Testis (tissue), 3 donors: ENCODE data around the gene CDC14A. TPM values are rescaled to one million over a fixed set of nuclear protein-coding genes. Genes with fewer than 3 reads are reported as not detected.

Source experiments
- DNase-seq: peaks from one replicate; pipeline ENCODE4 v3.0.0-alpha.2; 2019
- H3K27ac ChIP-seq, 2 donors: fragments of 200-600 bp; sonication (generic); one replicate each; pipeline ENCODE4 v1.5.1; 2019
- H3K27me3 ChIP-seq: fragments of 200-600 bp; sonication (generic); one replicate; pipeline ENCODE4 v1.5.1; 2019
- H3K36me3 ChIP-seq: fragments of 200-600 bp; sonication (generic); one replicate; pipeline ENCODE4 v1.5.1; 2017; ENCODE audit warnings: low read depth; ENCODE audit errors: missing control alignments
- H3K4me1 ChIP-seq: fragments of 200-600 bp; sonication (generic); one replicate; pipeline ENCODE4 v1.5.1; 2019
- H3K4me3 ChIP-seq, 2 donors: fragments of 200-600 bp; sonication (generic); one replicate each; pipeline ENCODE4 v1.5.1; 2017 to 2019
- H3K9me3 ChIP-seq: fragments of 200-600 bp; sonication (generic); one replicate; pipeline ENCODE4 v1.5.1; 2017
- POLR2A ChIP-seq: fragments of 450-650 bp; IDR thresholded peaks from one replicate; pipeline ENCODE4 v1.6.1; 2017; ENCODE audit warnings: antibody characterized with exemption, mild to moderate bottlenecking, moderate library complexity
- WGBS, 2 donors: methylation state at CpG; one replicate each; pipeline ENCODE4 v1.1.5; 2018; 5-methylcytosine and 5-hydroxymethylcytosine counted together
- intact Hi-C: fragments of 100-400 bp; cut with DNase I; formaldehyde crosslinking; loops from one replicate; pipeline ENCODE4 v1.15.1; 2023; ENCODE audit warnings: low total_unique reads
- polyA plus RNA-seq: library from polyadenylated mRNA; stranded (reverse); fragments of 350-450 nt; fragmentation: Illumina TruSeq; extraction: RNeasy Lipid Tissue Mini Kit (QIAGEN cat#74804); gene quantifications from one replicate; pipeline ENCODE4 v1.2.3, GENCODE V29; 2014; ENCODE audit warnings: low read depth, low replicate concordance; ENCODE audit not compliant: insufficient read depth
- total RNA-seq, 2 donors: library from RNA; depleted of rRNA; stranded (reverse); fragments of >200 nt; gene quantifications; one replicate each; pipeline ENCODE4 v1.2.3, GENCODE V29; 2016
- TF ChIP-seq, protein P1 (sequence below), 3 experiments: fragments of 450-650 bp in 2 of 3; fragments of 200-600 bp in 1 of 3; sonication (generic) in 1 of 3; IDR thresholded peaks; one replicate each; pipeline ENCODE4 v1.5.1; 2016 to 2019; ENCODE audit warnings: antibody characterized with exemption in 3 of 3, mild to moderate bottlenecking in 2 of 3, moderate library complexity in 1 of 3

Gene CDC14A
- total and polyA plus RNA-seq, 3 donors from 2014 or later, result 28.3 to 55.9 (median 40.6) TPM

DNA sequence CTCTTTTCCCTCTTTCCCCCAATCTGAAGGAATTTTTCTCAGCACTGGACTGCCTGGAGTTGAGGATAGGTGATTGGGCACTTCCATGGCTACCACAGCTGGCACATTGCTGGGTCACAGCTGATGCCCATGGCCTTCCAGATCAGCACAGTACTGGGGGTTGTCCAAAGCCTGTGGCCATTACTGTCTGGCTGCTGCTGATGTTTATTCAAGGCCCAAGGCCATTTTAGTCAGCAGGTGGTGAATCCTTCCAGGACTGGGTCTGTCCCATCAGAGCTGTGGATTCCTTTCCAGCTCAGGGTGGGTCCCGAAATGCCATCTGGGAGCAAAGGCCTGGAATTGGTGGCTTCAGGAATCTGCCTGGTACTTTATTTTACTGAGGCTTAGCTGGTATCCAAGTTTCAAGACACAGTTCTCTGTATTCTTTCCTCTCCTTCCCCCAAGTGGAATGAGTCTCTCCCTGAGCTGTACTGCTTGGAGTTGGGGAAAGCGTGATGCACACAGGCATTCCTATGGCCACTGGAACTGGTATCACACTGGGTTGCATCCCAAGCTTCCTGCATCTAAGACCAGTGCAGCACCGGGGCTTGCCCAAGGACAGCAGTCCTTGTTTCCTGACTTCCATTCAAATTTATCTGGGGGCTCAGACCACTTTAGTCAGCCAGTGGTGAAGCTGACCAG lies 204.8 kb downstream of the CDC14A start:
- 95 to 100% methylated on average over 2 to 3 of the region's 3 CpGs for WGBS, 2 donors
- H3K4me3 ChIP-seq, result no peak overlapping the region
- H3K9me3 ChIP-seq, result no peaks in the 10 kb centered on the region
- no peaks in the 10 kb centered on the region for H3K4me1 ChIP-seq
- DNase-seq, result no peak
- no peaks in the 10 kb centered on the region for H3K27me3 ChIP-seq
- intact Hi-C loops, result no loop called here
- no peak overlapping the region for H3K27ac ChIP-seq
- H3K36me3 ChIP-seq, result no peaks in the 10 kb centered on the region
- TF ChIP-seq, protein P1, sequence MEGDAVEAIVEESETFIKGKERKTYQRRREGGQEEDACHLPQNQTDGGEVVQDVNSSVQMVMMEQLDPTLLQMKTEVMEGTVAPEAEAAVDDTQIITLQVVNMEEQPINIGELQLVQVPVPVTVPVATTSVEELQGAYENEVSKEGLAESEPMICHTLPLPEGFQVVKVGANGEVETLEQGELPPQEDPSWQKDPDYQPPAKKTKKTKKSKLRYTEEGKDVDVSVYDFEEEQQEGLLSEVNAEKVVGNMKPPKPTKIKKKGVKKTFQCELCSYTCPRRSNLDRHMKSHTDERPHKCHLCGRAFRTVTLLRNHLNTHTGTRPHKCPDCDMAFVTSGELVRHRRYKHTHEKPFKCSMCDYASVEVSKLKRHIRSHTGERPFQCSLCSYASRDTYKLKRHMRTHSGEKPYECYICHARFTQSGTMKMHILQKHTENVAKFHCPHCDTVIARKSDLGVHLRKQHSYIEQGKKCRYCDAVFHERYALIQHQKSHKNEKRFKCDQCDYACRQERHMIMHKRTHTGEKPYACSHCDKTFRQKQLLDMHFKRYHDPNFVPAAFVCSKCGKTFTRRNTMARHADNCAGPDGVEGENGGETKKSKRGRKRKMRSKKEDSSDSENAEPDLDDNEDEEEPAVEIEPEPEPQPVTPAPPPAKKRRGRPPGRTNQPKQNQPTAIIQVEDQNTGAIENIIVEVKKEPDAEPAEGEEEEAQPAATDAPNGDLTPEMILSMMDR (IDR thresholded peaks at IDR 0.05), result no peak
- no peak for TF ChIP-seq POLR2A

DNA sequence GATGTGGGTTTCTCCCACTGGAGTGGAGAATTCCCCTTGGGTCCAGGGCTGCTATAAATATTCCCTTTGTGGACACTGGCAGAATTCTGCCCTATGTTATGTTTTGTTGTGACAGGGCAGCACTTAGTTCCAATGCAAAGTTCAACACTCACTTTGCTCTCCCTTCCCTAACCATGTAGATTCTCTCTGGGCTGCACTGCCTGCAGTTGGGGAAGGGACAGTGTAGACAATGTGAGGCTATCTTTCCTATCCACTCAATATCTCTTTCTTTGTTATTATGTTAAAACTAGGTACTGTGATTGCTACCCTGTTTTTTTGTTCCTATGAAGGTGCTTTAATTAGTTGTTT lies 205.3 kb downstream of the CDC14A start:
- no peaks in the 10 kb centered on the region for H3K27me3 ChIP-seq
- H3K4me1 ChIP-seq, result no peaks in the 10 kb centered on the region
- H3K36me3 ChIP-seq, result no peaks in the 10 kb centered on the region
- no peak for DNase-seq
- no peaks in the 10 kb centered on the region for H3K9me3 ChIP-seq
- intact Hi-C loops, result no loop called here
- TF ChIP-seq, protein P1 (IDR thresholded peaks at IDR 0.05), result no peak
- TF ChIP-seq POLR2A, result no peak
- H3K27ac ChIP-seq, result no peak overlapping the region
- no peak overlapping the region for H3K4me3 ChIP-seq

DNA sequence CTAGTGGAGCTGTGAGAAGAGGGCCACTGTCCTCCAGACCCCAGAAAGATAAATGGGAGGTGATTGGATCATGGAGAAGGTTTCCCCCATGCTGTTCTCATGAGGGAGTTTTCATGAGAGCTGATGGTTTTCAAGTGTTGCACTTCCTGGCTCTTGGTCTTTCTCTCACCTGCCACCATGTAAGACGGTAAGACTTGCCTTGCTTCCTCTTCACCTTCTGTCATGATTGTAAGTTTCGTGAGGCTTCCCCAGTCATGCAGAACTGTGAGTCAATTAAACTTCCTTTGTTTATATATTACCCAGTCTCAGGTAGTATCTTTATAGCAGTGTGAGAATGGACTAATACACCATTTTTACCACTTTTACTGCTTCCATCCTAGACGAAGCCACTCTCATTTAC lies 213.2 kb downstream of the CDC14A start:
- 86 to 95% methylated on average over 3 of the region's 3 CpGs for WGBS, 2 donors
- Histone ChIP-seq H3K4me3 (no peak overlapping the region), H3K27me3 (no peaks in the 10 kb centered on the region), H3K9me3 (no peaks in the 10 kb centered on the region), H3K27ac (no peak overlapping the region), H3K4me1 (no peaks in the 10 kb centered on the region), H3K36me3 (no peaks in the 10 kb centered on the region)
- DNase-seq, result no peak
- intact Hi-C loops, result no loop called here
- no peak for TF ChIP-seq POLR2A
- TF ChIP-seq, protein P1 (IDR thresholded peaks at IDR 0.05), result no peak

DNA sequence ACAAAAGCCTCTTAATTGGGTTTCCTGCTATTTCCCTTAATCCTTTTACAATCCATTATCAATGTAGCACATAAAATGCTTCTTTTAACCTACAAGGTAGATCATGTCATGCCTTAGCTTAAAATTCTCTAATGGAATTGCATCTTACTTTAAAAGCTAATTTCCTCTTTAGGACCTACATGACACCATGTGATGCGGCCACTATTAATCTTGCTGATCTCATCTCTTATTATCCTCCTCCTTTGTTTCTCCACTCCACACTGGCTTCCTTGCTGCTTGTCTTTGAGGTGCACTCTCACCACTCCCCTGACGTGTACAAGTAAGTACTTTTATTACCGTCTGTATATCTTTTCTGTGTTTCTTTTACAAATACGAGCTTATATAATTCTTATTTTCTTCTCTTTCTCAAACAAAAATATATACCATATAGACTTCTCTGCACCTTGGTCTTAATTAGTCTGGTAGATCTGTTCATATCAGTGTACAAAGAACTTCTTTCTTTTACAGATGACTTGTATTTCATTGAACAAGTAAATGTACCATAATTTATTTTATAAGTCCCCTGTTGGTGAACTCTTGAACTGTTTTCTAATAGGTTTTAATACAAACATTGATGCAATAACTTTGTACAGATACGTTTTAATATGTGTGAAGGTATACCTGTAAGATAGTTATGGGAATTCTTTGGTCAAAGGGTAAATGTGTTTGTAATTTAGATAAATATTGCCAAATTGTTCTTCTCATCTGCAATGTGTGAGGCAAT lies 213.8 kb downstream of the CDC14A start:
- H3K9me3 ChIP-seq, result no peaks in the 10 kb centered on the region

More for the DNA sequence above, 213.8 kb downstream of the CDC14A start:
- Histone ChIP-seq H3K27ac (no peak overlapping the region), H3K4me3 (no peak overlapping the region), H3K27me3 (no peaks in the 10 kb centered on the region), H3K36me3 (no peaks in the 10 kb centered on the region), H3K4me1 (no peaks in the 10 kb centered on the region)
- 61 to 62% methylated on average over 5 of the region's 5 CpGs for WGBS, 2 donors
- intact Hi-C loops, result no loop called here
- TF ChIP-seq, protein P1 (IDR thresholded peaks at IDR 0.05), result peak in 1 of 3 experiments; percentile 34
- TF ChIP-seq POLR2A, result no peak
- DNase-seq, result no peak
